WERI-Rb-1 (cell line): Measurements from ENCODE around the gene HAS3.
A peak's percentile ranks its signal among the peaks of the same experiment; 100 is the strongest.
"Not testable (repeated sequence)": the region's sequence is repeated elsewhere in the genome, so short reads cannot be mapped to it uniquely, and the experiment has no call there.

Experiments
- DNase-seq: peaks from one replicate; pipeline ENCODE4 v3.0.0-alpha.2; 2020
- H3K27ac ChIP-seq: fragments of 250-450 bp; sonication (Bioruptor Pico); 2 replicates; pipeline ENCODE4 v1.5.1; 2020; ENCODE audit warnings: mild to moderate bottlenecking, moderate library complexity
- H3K27me3 ChIP-seq: fragments of 250-450 bp; sonication (Bioruptor Pico); 2 replicates; pipeline ENCODE4 v1.5.1; 2021; ENCODE audit warnings: mild to moderate bottlenecking, low read depth, moderate library complexity; ENCODE audit not compliant: insufficient read depth, severe bottlenecking
- H3K36me3 ChIP-seq: fragments of 250-450 bp; sonication (Bioruptor Pico); 2 replicates; pipeline ENCODE4 v1.5.1; 2020; ENCODE audit warnings: mild to moderate bottlenecking, moderate library complexity
- H3K4me3 ChIP-seq: 2 replicates; pipeline ENCODE4 v1.5.1; 2011; ENCODE audit warnings: low read depth, mild to moderate bottlenecking, control low read depth, low read length
- H3K9me3 ChIP-seq: fragments of 250-450 bp; sonication (Bioruptor Pico); 2 replicates; pipeline ENCODE4 v1.5.1; 2021; ENCODE audit warnings: mild to moderate bottlenecking, moderate library complexity; ENCODE audit not compliant: severe bottlenecking
- TF ChIP-seq, protein P1 (sequence below): IDR thresholded peaks from 2 replicates; pipeline ENCODE4 v1.5.1; 2011; ENCODE audit warnings: low read depth, mild to moderate bottlenecking, control low read depth, inconsistent platforms, low read length

The HAS3 gene

DNA sequence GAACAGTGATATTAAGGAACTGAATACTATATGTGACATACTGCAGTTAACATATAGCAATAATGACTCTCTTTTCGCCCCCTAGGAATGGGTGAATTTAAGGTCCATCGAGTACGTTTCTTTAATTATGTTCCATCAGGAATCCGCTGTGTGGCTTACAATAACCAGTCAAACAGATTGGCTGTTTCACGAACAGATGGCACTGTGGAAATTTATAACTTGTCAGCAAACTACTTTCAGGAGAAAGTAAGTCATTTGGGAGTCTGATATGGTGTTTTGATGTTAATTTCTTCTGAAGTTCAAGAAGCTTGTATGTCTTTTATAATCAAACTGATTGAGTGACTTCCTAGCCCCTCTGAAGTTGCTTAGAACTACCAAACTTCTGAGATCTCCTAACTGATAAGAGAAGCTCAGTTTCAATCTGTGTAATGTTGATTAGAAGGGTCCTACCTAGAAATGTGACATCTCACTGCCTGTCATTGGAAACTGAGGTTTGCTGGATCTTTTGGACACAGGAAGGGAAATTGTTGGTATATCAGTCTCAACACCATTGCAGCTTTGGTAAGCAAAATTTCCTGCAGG, 28.0 kb downstream of the HAS3 start:
- Histone ChIP-seq H3K36me3 (peaks cover 54% of the 10 kb centered on the region), H3K27ac (no peak overlapping the region; the same call in 1 of the 2 replicates)
- DNase-seq = no peak

DNA sequence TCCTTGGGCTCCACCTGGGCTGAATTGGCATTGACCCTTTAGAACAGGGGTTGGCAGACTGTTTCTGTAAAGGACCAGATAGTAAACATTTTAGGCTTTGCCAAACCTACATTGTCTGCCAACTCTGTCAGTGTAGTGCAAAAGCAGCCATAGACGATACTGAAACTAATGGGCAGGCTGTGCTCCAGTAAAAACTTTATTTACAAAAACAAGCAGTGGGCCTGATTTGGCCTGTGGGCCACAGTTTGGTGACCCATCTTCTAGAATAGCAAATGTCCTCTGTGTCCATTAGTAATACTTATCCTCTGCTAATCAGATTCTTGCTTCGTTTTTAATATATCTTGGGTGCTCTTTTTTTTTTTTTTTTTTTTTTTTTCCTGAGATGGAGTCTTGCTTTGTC, 33.2 kb downstream of the HAS3 start:
- peaks cover 86% of the 10 kb centered on the region for H3K36me3 ChIP-seq
- no peak overlapping the region for H3K27ac ChIP-seq
- TF ChIP-seq, protein P1, sequence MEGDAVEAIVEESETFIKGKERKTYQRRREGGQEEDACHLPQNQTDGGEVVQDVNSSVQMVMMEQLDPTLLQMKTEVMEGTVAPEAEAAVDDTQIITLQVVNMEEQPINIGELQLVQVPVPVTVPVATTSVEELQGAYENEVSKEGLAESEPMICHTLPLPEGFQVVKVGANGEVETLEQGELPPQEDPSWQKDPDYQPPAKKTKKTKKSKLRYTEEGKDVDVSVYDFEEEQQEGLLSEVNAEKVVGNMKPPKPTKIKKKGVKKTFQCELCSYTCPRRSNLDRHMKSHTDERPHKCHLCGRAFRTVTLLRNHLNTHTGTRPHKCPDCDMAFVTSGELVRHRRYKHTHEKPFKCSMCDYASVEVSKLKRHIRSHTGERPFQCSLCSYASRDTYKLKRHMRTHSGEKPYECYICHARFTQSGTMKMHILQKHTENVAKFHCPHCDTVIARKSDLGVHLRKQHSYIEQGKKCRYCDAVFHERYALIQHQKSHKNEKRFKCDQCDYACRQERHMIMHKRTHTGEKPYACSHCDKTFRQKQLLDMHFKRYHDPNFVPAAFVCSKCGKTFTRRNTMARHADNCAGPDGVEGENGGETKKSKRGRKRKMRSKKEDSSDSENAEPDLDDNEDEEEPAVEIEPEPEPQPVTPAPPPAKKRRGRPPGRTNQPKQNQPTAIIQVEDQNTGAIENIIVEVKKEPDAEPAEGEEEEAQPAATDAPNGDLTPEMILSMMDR = no peak
- no peak overlapping the region for H3K4me3 ChIP-seq
- no peaks in the 10 kb centered on the region for H3K9me3 ChIP-seq
- no peaks in the 10 kb centered on the region for H3K27me3 ChIP-seq
- no peak for DNase-seq

More for the DNA sequence above, 28.0 kb downstream of the HAS3 start:
- H3K9me3 ChIP-seq = no peaks in the 10 kb centered on the region
- TF ChIP-seq, protein P1 = no peak
- H3K27me3 ChIP-seq = no peaks in the 10 kb centered on the region
- H3K4me3 ChIP-seq = peak overlapping the region; percentile 99

DNA sequence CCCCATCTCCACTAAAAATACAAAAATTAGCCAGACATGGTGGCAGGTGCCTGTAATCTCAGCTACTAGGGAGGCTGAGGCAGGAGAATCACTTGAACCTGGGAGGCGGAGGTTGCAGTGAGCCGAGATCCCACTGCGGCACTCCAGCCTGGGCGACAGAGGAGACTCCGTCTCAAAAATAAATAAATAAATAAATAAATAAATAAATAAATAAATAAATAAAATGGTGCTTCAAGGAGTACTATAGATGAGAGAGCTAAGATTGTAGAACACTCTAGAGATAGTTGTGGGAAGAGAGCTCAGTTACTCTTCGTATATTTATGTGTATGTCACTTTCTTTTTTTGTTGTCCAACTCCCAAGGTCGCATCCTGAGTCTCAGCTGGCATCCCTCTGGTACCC, 34.0 kb downstream of the HAS3 start:
- H3K9me3 ChIP-seq, H3K4me3 ChIP-seq, H3K27me3 ChIP-seq, DNase-seq, H3K27ac ChIP-seq: not testable (repeated sequence)
- H3K36me3 ChIP-seq = peaks cover 86% of the 10 kb centered on the region

DNA sequence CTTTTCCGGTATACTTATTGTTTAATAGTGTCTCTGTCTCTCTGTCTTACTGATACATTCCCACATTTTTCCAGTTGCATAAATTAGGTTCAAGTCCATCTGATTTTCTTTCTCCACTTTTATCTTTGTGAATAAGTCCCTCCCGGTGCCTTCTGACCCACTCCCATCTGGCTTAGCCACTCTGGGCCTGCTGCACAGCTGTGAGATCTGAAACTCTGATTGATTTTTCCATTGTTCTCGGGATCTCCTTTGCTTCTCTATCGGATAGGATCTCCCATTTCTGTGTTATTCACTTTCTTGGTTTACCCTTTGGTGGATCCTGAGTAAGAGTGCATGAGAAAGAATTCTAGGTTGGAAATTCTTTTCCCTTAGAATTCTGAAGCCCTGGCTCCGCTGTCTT, 35.6 kb downstream of the HAS3 start:
- peaks cover 91% of the 10 kb centered on the region for H3K36me3 ChIP-seq
- TF ChIP-seq, protein P1 = no peak
- H3K9me3 ChIP-seq = no peaks in the 10 kb centered on the region
- DNase-seq = no peak
- peak overlapping the region; percentile 49 for H3K27ac ChIP-seq
- H3K4me3 ChIP-seq = no peak overlapping the region
- no peaks in the 10 kb centered on the region for H3K27me3 ChIP-seq

DNA sequence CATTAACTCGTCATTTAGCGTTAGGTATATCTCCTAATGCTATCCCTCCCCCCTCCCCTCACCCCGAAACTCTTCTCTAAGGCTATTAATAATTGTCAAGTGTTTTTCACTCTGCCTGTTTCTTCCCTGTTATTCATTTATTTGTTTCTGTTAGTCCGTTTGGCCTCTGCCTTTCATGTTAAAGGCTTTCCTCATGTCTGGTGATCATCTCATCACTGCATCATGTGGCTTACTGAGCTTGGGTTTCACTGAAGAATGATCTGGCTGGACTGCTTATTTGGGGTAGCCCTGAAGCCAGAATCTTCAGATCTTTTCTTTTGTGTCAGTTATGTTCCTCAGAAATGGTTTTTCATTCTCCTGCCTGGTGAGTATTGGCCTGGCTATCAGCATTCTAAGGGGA, 36.5 kb downstream of the HAS3 start:
- TF ChIP-seq, protein P1 = no peak
- peaks cover 88% of the 10 kb centered on the region for H3K36me3 ChIP-seq
- H3K9me3 ChIP-seq = no peaks in the 10 kb centered on the region
- no peak for DNase-seq
- no peak overlapping the region for H3K27ac ChIP-seq
- no peaks in the 10 kb centered on the region for H3K27me3 ChIP-seq
- no peak overlapping the region for H3K4me3 ChIP-seq

DNA sequence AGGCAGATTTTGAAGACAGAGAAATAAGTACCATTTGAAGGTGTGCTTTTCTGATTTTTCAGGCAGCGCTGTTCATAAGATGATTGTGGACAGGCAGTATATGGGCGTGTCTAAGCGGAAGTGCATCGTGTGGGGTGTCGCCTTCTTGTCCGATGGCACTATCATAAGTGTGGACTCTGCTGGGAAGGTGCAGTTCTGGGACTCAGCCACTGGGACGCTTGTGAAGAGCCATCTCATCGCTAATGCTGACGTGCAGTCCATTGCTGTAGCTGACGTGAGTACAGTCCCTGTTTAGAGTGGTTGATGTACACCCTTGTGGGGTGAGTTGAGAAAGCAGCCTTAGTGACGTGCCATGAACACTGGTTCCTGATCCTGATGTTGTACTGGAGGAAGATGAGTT, 37.7 kb downstream of the HAS3 start:
- TF ChIP-seq, protein P1 = peak; percentile 46
- no peak overlapping the region for H3K4me3 ChIP-seq
- H3K36me3 ChIP-seq = peaks cover 84% of the 10 kb centered on the region
- H3K27ac ChIP-seq = no peak overlapping the region
- peak; percentile 33 for DNase-seq
- no peaks in the 10 kb centered on the region for H3K9me3 ChIP-seq
- H3K27me3 ChIP-seq = no peaks in the 10 kb centered on the region
